Measurements from ENCODE around the gene SYCN. TPM values are rescaled to one million over a fixed set of nuclear protein-coding genes. Genes with fewer than 3 reads are reported as not detected.

The SYCN gene
- total and polyA plus RNA-seq, 2 of the 8 experiments (the other 6 are each of a cell fraction or from before 2014, with no cell fraction given), result not detected

- TF ChIP-seq CHD7 (IDR thresholded peaks at IDR 0.05; ENCODE audit: insufficient replicate concordance, low read length), result no peak
Measured at GRCh38 chr19:39178296-39179006, 25.6 kb downstream of the SYCN start (continued).

Measured in H1 (cell line).